IMR-90 (cell line): ENCODE measurements around the gene ADAM17. TPM values are rescaled to one million over a fixed set of nuclear protein-coding genes. Genes with fewer than 3 reads are reported as not detected.

Source experiments
- ATAC-seq: fragments of 200-7000 bp; cut with Tn5 transposase; 2 replicates; pipeline ENCODE4 v1.9.1; 2020; ENCODE audit warnings: low read depth, mild to moderate bottlenecking, moderate library complexity
- BruUV-seq: library from RNA; stranded (reverse); fragments of 400-500 nt; replicated peaks from 2 replicates; lab custom pipeline; 2021; lab: Mats Ljungman, UMichigan
- CTCF ChIA-PET: fragments of 300-600 bp; formaldehyde crosslinking; extraction: SDS; loops from one replicate; lab custom pipeline; 2021; ENCODE audit warnings: antibody characterized with exemption; lab: Yijun Ruan, JAX
- POLR2A ChIA-PET: fragments of 300-600 bp; sonication (Branson Sonifier 250); formaldehyde crosslinking; loops from one replicate; lab custom pipeline; 2022; ENCODE audit warnings: antibody characterized with exemption; ENCODE audit not compliant: unreplicated experiment; lab: Charles Lee
- DNase-seq: peaks from one replicate; pipeline ENCODE4 v3.0.0; 2013
- H2AFZ ChIP-seq: replicated peaks from 2 replicates; pipeline ENCODE3; 2013; ENCODE audit warnings: low read length, mild to moderate bottlenecking; ENCODE audit not compliant: poor library complexity
- H2AK5ac ChIP-seq: 2 replicates; pipeline ENCODE4 v1.6.1; 2013; ENCODE audit warnings: low read depth, low read length, inconsistent platforms
- H2AK9ac ChIP-seq: replicated peaks from 2 replicates; pipeline ENCODE3; 2013; ENCODE audit warnings: mild to moderate bottlenecking, low read depth, low read length, moderate library complexity; ENCODE audit not compliant: poor library complexity
- H2BK120ac ChIP-seq: 2 replicates; pipeline ENCODE4 v1.6.1; 2013; ENCODE audit warnings: low read depth, low read length, inconsistent platforms
- H2BK15ac ChIP-seq: 3 replicates; pipeline ENCODE4 v1.6.1; 2013; ENCODE audit warnings: low read depth, low read length, inconsistent platforms
- H2BK20ac ChIP-seq: 2 replicates; pipeline ENCODE4 v1.6.1; 2013; ENCODE audit warnings: low read depth, mild to moderate bottlenecking, inconsistent platforms, low read length, moderate library complexity
- H2BK5ac ChIP-seq: 2 replicates; pipeline ENCODE4 v1.6.1; 2013; ENCODE audit warnings: mild to moderate bottlenecking, low read depth, low read length, inconsistent platforms; ENCODE audit not compliant: poor library complexity, severe bottlenecking
- H3K14ac ChIP-seq: replicated peaks from 2 replicates; pipeline ENCODE4 v1.6.1; 2013; ENCODE audit warnings: low read depth, low read length, inconsistent platforms
- H3K18ac ChIP-seq: 2 replicates; pipeline ENCODE4 v1.6.1; 2013; ENCODE audit warnings: low read depth, low read length, control low read depth
- H3K23ac ChIP-seq: 2 replicates; pipeline ENCODE4 v1.6.1; 2013; ENCODE audit warnings: low read depth, low read length, inconsistent platforms
- H3K27ac ChIP-seq: 2 replicates; pipeline ENCODE4 v1.5.1; 2013; ENCODE audit warnings: mild to moderate bottlenecking, control low read depth, low read length; ENCODE audit not compliant: insufficient read depth
- H3K27me3 ChIP-seq: 2 replicates; pipeline ENCODE4 v1.6.1; 2013; ENCODE audit warnings: low read length; ENCODE audit not compliant: control insufficient read depth, insufficient read depth
- H3K36me3 ChIP-seq: 2 replicates; pipeline ENCODE4 v1.6.1; 2013; ENCODE audit warnings: low read length, mixed read lengths; ENCODE audit not compliant: control insufficient read depth, insufficient read depth
- H3K4ac ChIP-seq: 2 replicates; pipeline ENCODE4 v1.6.1; 2013; ENCODE audit warnings: low read depth, low read length, inconsistent platforms
- H3K4me1 ChIP-seq: 2 replicates; pipeline ENCODE4 v1.6.1; 2013; ENCODE audit warnings: low read length, mixed read lengths; ENCODE audit not compliant: control insufficient read depth, insufficient read depth
- H3K4me2 ChIP-seq: 2 replicates; pipeline ENCODE4 v1.6.1; 2013; ENCODE audit warnings: low read depth, mild to moderate bottlenecking, control low read depth, low read length, moderate library complexity
- H3K4me3 ChIP-seq: 2 replicates; pipeline ENCODE4 v1.5.1; 2013; ENCODE audit warnings: low read depth, mild to moderate bottlenecking, control low read depth, low read length, moderate library complexity; ENCODE audit not compliant: insufficient read depth
- H3K56ac ChIP-seq: 2 replicates; pipeline ENCODE4 v1.6.1; 2013; ENCODE audit warnings: low read length, inconsistent platforms; ENCODE audit not compliant: insufficient read depth; ENCODE audit errors: extremely low read depth
- H3K79me1 ChIP-seq, 2 experiments: 2 replicates each; pipeline ENCODE4 v1.6.1; 2013; ENCODE audit warnings: low read length in 2 of 2, inconsistent platforms in 1 of 2, low read depth in 1 of 2
- H3K9ac ChIP-seq: 2 replicates; pipeline ENCODE4 v1.6.1; 2013; ENCODE audit warnings: low read depth, low read length, control low read depth
- H3K9me1 ChIP-seq: 2 replicates; pipeline ENCODE4 v1.6.1; 2013; ENCODE audit warnings: low read length, inconsistent platforms; ENCODE audit not compliant: insufficient read depth
- H3K9me3 ChIP-seq: 2 replicates; pipeline ENCODE4 v1.6.1; 2013; ENCODE audit warnings: low read length; ENCODE audit not compliant: control insufficient read depth, insufficient read depth
- H4K20me1 ChIP-seq: 2 replicates; pipeline ENCODE4 v1.6.1; 2013; ENCODE audit warnings: low read length, inconsistent platforms; ENCODE audit not compliant: insufficient read depth
- H4K5ac ChIP-seq: 2 replicates; pipeline ENCODE4 v1.6.1; 2013; ENCODE audit warnings: mild to moderate bottlenecking, low read depth, low read length, control low read depth
- H4K8ac ChIP-seq, 2 experiments: 2 replicates each; pipeline ENCODE4 v1.6.1; 2013; ENCODE audit warnings: low read depth in 2 of 2, low read length in 2 of 2, control low read depth in 1 of 2, inconsistent platforms in 1 of 2
- H4K91ac ChIP-seq: 2 replicates; pipeline ENCODE4 v1.6.1; 2013; ENCODE audit warnings: low read depth, low read length, inconsistent platforms; ENCODE audit not compliant: insufficient read depth
- BHLHE40 ChIP-seq: fragments of 150-350 bp; IDR thresholded peaks from 2 replicates; pipeline ENCODE4 v1.6.1; 2016; ENCODE audit warnings: mild to moderate bottlenecking, low read depth, low read length
- CEBPB ChIP-seq: IDR thresholded peaks from 2 replicates; pipeline ENCODE4 v1.6.1; 2012; ENCODE audit warnings: low read depth, low read length, improper control_type of control experiment
- CHD1 ChIP-seq: IDR thresholded peaks from 2 replicates; pipeline ENCODE4 v1.6.1; 2012; ENCODE audit warnings: low read depth, low read length, improper control_type of control experiment
- CTCF ChIP-seq: conservative IDR thresholded peaks from 2 replicates; pipeline ENCODE4 v1.5.1; 2012; ENCODE audit warnings: mild to moderate bottlenecking, low read depth, low read length, improper control_type of control experiment
- ELK1 ChIP-seq: fragments of 150-350 bp; IDR thresholded peaks from 2 replicates; pipeline ENCODE4 v1.6.1; 2016; ENCODE audit warnings: low read depth, mild to moderate bottlenecking, low read length, moderate library complexity, borderline replicate concordance
- FOS ChIP-seq: fragments of 150-350 bp; IDR thresholded peaks from 2 replicates; pipeline ENCODE4 v1.6.1; 2016; ENCODE audit warnings: low read depth, low read length
- MAFK ChIP-seq: IDR thresholded peaks from 2 replicates; pipeline ENCODE4 v1.6.1; 2012; ENCODE audit warnings: low read depth, low read length, improper control_type of control experiment
- MAZ ChIP-seq: IDR thresholded peaks from 2 replicates; pipeline ENCODE4 v1.6.1; 2012; ENCODE audit warnings: low read depth, mild to moderate bottlenecking, low read length, improper control_type of control experiment, moderate library complexity, borderline replicate concordance
- MXI1 ChIP-seq: IDR thresholded peaks from 2 replicates; pipeline ENCODE4 v1.6.1; 2012; ENCODE audit warnings: low read depth, mild to moderate bottlenecking, low read length, moderate library complexity, borderline replicate concordance
- NFE2L2 ChIP-seq: fragments of 150-350 bp; IDR thresholded peaks from 2 replicates; pipeline ENCODE4 v1.6.1; 2016; ENCODE audit warnings: low read depth, mild to moderate bottlenecking, low read length
- POLR2A ChIP-seq: IDR thresholded peaks from 2 replicates; pipeline ENCODE4 v1.6.1; 2012; ENCODE audit warnings: mild to moderate bottlenecking, low read depth, low read length
- RAD21 ChIP-seq: IDR thresholded peaks from 2 replicates; pipeline ENCODE4 v1.6.1; 2012; ENCODE audit warnings: low read length, improper control_type of control experiment
- RCOR1 ChIP-seq: IDR thresholded peaks from 2 replicates; pipeline ENCODE4 v1.6.1; 2012; ENCODE audit warnings: mild to moderate bottlenecking, low read length, improper control_type of control experiment; ENCODE audit not compliant: insufficient replicate concordance
- RFX5 ChIP-seq: IDR thresholded peaks from 2 replicates; pipeline ENCODE4 v1.8.0; 2012; ENCODE audit warnings: low read depth, mild to moderate bottlenecking, low read length, moderate library complexity
- SMC3 ChIP-seq: fragments of 150-350 bp; IDR thresholded peaks from 2 replicates; pipeline ENCODE4 v1.6.1; 2016; ENCODE audit warnings: low read depth, mild to moderate bottlenecking, antibody characterized with exemption, low read length, moderate library complexity
- USF2 ChIP-seq: fragments of 150-350 bp; IDR thresholded peaks from 2 replicates; pipeline ENCODE4 v1.6.1; 2017; ENCODE audit warnings: mild to moderate bottlenecking, antibody characterized with exemption, low read length, low read depth
- WGBS, 2 experiments: methylation state at CpG; one replicate each; pipeline versions ENCODE4 v1.1.5 to v1.1.7; 2013; ENCODE audit warnings: missing lambda C conversion rate in 2 of 2; ENCODE audit not compliant: insufficient read length in 1 of 2; ENCODE audit errors: extremely low coverage in 2 of 2; 5-methylcytosine and 5-hydroxymethylcytosine counted together
- dilution Hi-C: fragments of 300-500 bp; cut with HindIII; formaldehyde crosslinking; loops from one replicate; pipeline ENCODE4 v1.14.3; 2018; ENCODE audit warnings: low sequenced_read_pairs; ENCODE audit not compliant: unreplicated experiment
- in situ Hi-C: fragments of 300-500 bp; cut with MboI; formaldehyde crosslinking; loops from 3 replicates; pipeline ENCODE4 v1.14.3; 2019; ENCODE audit warnings: low sequenced_read_pairs, inconsistent platforms, mixed read lengths
- intact Hi-C: fragments of 100-400 bp; cut with micrococcal nuclease; formaldehyde crosslinking; loops from 2 replicates; pipeline ENCODE4 v1.10.0; 2022
- polyA plus RNA-seq, 3 experiments: library from polyadenylated mRNA; depleted of rRNA; stranded (reverse); fragments of >200 nt; gene quantifications; 2 replicates each; pipeline ENCODE4 v1.2.3, GENCODE V29; 2012; ENCODE audit warnings: low replicate concordance in 1 of 3
- total RNA-seq: library from RNA; depleted of rRNA; stranded (reverse); fragments of >200 nt; gene quantifications from 2 replicates; pipeline ENCODE4 v1.2.3, GENCODE V29; 2012

Gene ADAM17
- total and polyA plus RNA-seq, 2 of the 4 experiments (the other 2 are of a cell fraction) = 9.6 to 34.4 TPM

GRCh38 chr2:9595746-9596145, 40.1 kb upstream of the ADAM17 start:
- intact Hi-C loops = no loop called here
- no peak overlapping the region for H2AFZ ChIP-seq
- no peak overlapping the region for H3K4me3 ChIP-seq
- no peak overlapping the region for H2AK5ac ChIP-seq
- TF ChIP-seq RAD21 (no peak), CEBPB (no peak), POLR2A (no peak), ELK1 (no peak), MAZ (no peak), BHLHE40 (no peak), USF2 (no peak), SMC3 (no peak), CHD1 (no peak), CTCF (no peak), NFE2L2 (no peak), FOS (no peak), RFX5 (no peak), MXI1 (no peak), MAFK (no peak), RCOR1 (no peak)
- no peak overlapping the region for H3K27ac ChIP-seq
- no peak overlapping the region for H2AK9ac ChIP-seq
- H4K91ac ChIP-seq = no peak overlapping the region
- POLR2A ChIA-PET = interaction anchor here (0.6 kb wide), 1 partner anchor 17 kb away, joined by 4 read pairs; no protein-coding TSS in a partner anchor
- H3K9me3 ChIP-seq = peaks cover 13% of the 10 kb centered on the region
- H4K20me1 ChIP-seq = peaks cover 84% of the 10 kb centered on the region
- no peak overlapping the region; the same call in 1 of the 2 replicates for H3K14ac ChIP-seq
- H3K23ac ChIP-seq = peak overlapping the region; percentile 4; the same call in 1 of the 2 replicates
- H4K8ac ChIP-seq = no peak overlapping the region
- H3K4me2 ChIP-seq = peak overlapping the region; percentile 15; the same call in 1 of the 2 replicates
- BruUV-seq = no TSS peak
- dilution Hi-C loops = no loop called here
- no CpG with 5 or more reads among the region's 2 CpGs for WGBS, 2 experiments
- DNase-seq (no peak), ATAC-seq (no peak)
- H3K4ac ChIP-seq = no peak overlapping the region
- H3K4me1 ChIP-seq = peaks cover 13% of the 10 kb centered on the region
- no peak overlapping the region for H3K18ac ChIP-seq
- H3K36me3 ChIP-seq = peaks cover 22% of the 10 kb centered on the region
- no peak overlapping the region for H2BK120ac ChIP-seq
- H3K56ac ChIP-seq = no peak overlapping the region
- H2BK15ac ChIP-seq = no peak overlapping the region
- H3K79me1 ChIP-seq = peaks cover 28 to 70% of the 10 kb centered on the region in 2 experiments
- CTCF ChIA-PET = interaction anchor here (0.6 to 1.3 kb wide), 2 partner anchors 12 to 54 kb away, joined by 3 to 4 read pairs; no protein-coding TSS in a partner anchor
- no peak overlapping the region for H2BK5ac ChIP-seq
- H4K5ac ChIP-seq = no peak overlapping the region
- no peaks in the 10 kb centered on the region for H3K27me3 ChIP-seq
- H2BK20ac ChIP-seq = no peak overlapping the region
- H3K9ac ChIP-seq = no peak overlapping the region
- in situ Hi-C loops = no loop called here
- peaks cover 22% of the 10 kb centered on the region for H3K9me1 ChIP-seq
